KG1 (cell line): ENCODE results near the gene MAP7D2.
A peak's percentile ranks its signal among the peaks of the same experiment; 100 is the strongest.

Source experiments
- DNase-seq: peaks from one replicate; lab custom pipeline; 2025; lab: John Stamatoyannopoulos, UW

The MAP7D2 gene

DNA sequence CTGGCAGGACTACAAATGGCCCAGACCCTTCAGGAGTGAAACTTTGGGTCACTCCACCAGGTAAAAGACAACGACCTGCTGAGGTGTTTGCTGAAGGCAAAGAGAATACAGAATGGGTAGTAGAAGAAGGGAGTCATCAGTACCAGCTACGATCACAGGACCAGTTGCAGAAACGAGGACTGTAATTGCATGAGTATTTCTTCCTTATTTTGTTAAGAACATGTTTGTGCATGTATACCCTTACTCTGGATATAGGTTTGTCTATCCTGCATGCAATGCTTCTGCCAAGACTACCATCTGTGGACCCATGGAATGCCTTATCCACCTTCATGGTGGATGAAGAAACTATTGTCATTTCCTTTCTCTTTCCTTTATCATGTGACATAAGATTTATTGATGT, 77.7 kb downstream of the MAP7D2 start:
- DNase-seq, result no peak

DNA sequence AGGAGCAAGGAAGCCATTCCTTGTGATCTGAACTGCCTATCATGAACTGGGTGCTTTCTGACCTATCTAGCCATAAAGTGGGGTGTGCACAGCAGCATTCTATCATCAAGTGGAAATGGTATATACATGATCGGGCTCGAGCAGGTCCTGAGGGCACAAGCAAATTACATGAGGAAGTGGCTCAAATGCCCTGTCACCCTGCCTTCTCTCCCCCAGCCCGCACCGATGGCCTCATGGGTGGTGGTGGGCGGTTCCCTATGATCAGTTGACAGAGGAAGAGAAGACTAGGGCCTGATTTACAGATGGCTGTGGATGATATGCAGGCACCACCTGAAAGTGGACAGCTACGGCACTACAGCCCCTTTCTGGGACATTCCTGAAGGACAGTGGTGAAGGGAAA, 79.5 kb downstream of the MAP7D2 start:
- no peak for DNase-seq

DNA sequence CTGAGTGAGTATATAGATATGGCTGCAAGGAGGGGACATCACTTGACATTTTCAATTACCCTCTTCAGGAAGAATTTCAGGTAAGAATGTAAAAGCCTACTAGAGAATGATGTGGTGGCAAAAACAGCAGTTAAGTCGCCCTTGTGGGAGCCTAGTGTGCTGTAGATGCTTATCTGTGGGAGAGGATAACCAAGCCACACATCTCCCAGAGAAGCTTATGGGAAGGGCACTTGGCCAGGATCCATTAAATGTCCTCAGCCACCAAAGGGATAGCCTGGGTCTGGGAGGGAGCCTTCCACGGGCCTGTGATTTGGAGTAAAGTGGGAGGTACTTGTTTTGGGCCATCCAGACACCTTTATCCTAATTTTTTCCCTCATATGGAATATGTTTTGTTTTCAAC, 84.5 kb downstream of the MAP7D2 start:
- DNase-seq, result no peak

GRCh38 chrX:20029728-20030127, 87.0 kb downstream of the MAP7D2 start:
- DNase-seq, result no peak

- DNase-seq, result no peak
These were observed 88.1 kb downstream of the MAP7D2 start for GRCh38 chrX:20028588-20028987.

GRCh38 chrX:20026278-20026677, 90.4 kb downstream of the MAP7D2 start:
- DNase-seq, result no peak

DNA sequence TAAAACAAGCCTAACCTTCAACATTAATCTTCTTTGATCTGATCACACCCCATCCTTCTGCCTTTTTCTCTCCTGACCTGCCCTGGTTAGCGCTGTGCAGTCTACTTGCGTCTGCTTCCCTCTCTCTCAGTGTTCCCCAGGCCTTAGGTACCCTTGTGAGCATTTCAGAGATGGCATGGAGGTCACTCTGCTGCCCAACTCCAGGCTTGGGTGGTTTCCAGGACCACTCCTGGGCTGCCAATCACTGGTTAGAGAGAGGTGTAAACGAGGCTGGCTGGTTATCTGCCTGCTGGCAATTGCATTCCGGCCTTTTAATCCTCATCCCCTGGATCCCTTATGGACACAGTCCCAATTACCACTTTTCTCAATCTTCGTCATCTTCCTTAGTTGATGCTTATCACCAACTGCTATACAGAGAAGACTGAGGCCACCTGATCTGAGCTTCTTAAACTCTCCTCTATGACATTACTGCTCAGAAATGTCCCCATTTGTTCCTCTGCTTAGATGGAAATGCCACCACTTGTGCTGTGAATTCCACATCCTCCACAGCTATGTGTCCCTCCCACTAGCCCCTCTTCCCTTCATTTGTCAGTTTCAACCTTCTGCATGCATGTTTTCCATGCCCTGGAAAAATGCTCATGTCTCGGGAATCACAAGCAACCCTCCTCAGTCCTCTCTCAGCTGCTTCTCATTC, 96.9 kb downstream of the MAP7D2 start:
- no peak for DNase-seq

DNA sequence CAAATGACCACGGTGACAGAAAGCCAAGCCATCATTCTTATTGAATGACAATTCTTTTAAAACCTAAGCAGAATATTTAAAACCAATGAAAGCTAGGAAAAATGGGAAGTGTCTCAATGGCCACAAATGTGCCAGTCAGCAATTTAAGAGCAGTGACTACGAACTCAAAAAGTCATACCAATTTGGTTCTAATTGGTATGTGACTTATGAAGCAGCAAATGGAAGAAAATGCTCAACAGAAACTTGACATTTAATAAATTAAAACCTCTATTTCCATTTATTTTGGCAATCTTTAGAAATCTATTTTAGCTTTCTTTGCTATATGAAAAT, 100.1 kb downstream of the MAP7D2 start:
- DNase-seq, result no peak

DNA sequence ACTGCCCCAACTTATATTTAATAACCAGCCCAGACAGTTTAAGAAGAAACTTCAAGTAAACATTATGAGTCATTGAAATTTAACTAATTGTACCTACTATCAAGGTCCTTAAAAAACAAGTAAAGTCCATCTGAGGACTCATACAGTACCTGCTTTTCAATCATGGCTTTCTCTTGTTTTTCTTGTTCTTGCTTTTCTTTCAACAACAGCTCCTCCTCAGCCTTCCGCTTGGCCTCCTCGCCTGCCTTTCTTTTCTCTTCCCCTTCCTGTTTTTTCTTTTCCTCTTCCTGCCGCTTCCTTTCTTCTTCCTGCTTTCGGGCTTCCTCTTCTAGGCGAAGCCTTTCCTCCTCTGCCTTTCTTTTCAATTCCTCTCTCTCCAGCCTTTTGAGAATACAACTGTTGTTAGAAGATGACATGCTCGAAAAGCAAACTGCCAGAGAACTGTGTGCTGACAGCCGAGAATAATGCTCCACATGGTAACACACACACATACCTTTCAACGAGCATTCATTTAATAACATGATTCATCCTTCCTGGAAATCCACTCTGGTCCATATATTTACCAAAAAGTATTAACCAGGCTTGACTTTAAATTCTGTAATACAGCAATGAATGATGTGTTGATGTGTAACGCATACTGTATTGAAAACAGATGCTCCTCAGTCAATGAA, 100.6 kb downstream of the MAP7D2 start:
- no peak for DNase-seq

GRCh38 chrX:20015422-20015821, 101.3 kb downstream of the MAP7D2 start:
- DNase-seq, result no peak

DNA sequence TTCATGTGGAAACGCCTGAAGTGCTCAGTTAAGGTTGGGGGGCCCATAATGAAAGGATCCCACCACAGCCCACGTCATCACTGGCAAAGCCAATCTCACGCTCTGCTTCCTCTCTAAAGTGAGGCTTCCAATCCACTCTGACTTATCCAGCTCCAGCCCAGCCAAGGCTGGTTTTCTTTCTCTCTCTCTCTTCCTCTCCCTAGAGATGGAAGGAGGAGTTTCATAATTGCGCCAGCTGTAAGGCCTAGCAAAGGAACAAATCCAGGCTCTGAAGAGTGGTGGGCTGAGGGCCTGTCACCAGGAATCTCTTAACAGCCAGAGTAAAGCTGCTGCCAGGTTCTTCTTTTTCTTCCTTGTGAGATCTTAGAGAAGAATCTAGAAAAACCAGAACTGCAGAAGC, 105.1 kb downstream of the MAP7D2 start:
- no peak for DNase-seq

DNA sequence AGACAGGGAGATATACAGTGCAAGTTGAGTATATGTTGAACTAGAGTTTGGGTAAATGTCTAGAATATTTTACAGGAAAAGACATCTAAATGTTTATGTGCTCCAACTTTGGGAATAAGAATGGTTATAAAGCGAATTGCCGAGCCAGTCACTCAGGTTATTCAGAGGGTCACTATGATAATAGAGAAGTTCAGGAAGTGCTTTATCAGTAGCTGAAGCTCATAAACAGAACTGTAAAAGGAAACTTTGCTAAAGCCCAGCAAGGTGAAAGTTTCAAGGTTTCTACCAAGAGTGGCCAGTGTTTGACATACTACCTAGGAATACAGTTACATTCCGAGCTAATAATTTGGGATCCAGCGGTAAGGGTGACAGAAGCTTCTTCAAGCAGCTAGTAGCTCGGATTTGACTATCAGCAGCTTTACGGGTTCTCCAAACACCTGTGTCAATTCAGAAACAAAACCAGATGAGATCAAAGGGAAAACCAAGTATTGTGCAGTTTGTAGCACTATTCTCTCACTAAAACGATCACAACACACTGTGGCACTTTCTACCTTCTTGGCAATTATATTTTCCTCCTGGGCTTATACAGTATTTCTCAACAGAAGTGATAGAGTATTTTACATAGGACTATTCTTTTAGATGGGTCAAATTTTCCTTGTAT, 108.6 kb downstream of the MAP7D2 start:
- DNase-seq, result no peak

- no peak for DNase-seq
These were observed 110.8 kb downstream of the MAP7D2 start for GRCh38 chrX:20005883-20006282.

DNA sequence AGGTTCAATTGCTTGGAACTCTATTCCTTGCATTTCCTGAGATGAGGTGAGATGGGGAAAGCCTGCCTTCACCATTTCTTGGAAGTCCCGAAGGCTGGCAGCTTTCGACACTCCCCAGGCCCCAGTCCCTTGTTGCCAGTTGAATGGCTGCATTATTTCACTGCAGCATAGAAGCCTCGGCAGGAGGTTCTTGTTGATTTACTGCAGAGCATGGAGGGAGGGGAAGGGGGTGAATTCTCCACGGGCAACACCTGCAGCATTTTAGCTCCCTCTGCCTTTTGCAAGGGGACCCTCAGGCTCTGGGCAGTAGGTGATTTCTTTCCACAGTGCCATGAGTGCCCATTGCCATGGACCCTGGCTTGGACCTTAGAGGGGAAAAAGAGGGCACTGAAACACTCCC, 115.1 kb downstream of the MAP7D2 start:
- no peak for DNase-seq

DNA sequence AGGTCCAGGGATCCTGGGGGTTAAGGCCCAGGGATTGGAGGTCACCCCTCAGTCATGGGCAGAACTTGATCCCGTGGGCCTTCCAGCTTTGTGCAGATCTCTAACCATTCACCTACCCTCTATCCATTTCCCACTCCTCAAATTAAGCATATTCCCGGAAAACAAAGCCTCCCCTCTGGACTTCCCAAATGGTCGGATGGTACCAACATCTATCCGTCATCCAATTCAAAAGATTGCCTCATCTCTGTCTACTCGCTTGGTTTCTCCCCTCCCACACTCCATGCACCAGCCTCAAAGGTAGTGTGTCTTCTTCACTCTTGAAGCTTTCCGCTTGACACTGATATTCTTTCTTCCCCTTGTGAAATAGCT, 125.4 kb downstream of the MAP7D2 start:
- no peak for DNase-seq

DNA sequence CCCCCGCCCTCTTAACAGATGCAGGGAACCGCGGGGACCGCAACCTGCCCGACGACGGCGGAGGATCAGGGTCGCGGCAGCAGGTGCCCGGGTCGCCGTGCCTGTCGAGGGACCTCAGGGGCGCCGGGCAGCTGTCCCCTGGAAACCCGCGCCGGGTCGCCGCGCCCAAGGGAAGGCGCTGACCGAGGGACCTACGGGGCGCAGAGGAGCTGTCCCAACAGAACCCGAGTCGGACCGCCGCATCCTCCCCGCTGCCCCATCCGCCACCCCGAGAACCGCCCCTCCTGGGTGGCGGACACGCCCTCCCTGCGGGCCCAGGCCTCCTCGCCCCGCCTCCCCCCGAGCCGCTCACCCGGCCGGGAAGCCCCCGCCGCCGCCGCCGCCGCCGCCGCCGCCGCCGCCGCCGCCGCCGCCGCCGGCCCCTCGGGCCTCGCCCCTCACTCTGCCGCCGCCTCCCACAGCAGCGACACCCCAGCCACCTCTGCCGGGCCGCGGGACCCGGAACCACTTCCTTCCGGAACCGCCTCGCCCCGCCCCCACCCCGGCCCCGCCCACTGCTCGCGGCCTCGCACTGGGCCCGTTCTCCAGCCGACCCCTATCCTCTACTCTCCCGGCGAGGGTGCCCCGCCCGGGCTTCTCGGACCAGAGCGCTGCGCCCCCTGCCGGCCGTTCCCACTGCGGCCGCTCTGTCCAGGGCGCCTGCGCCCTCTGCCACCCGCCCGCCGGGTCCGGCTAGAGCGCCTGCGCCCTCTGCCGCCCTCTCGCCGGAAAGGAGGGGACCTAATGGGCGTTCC, 126.0 kb downstream of the MAP7D2 start, which contains the start of gene BCLAF3:
TSS of gene BCLAF3 (minus strand) at position 506 of the 794 bp plus-strand sequence. CDS start 20,797 bp downstream, outside the sequence.
- peak; percentile 50 for DNase-seq

DNA sequence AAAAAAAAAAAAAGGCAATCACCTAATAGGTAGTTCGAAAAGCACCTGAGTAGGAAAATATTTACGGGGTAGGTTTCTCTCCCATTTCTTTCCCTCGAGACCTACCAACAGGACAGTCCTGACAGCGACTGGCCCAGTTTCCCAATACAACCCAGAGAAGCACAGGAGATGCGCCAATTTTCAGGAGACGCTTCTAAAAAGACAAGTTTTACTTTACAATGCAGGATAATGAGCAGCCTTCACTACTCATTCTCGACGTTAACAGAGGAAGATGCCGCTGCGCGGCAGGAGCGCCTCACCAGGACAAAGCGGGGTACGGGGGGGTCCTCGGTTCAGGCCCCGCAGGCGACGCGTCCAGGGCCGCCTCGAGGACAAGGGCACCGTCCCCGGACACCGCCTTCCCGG, 126.6 kb downstream of the MAP7D2 start:
- no peak for DNase-seq

- DNase-seq, result no peak
These were observed 128.9 kb downstream of the MAP7D2 start for GRCh38 chrX:19987856-19988255.

GRCh38 chrX:19986531-19986930, 130.2 kb downstream of the MAP7D2 start:
- DNase-seq, result no peak

DNA sequence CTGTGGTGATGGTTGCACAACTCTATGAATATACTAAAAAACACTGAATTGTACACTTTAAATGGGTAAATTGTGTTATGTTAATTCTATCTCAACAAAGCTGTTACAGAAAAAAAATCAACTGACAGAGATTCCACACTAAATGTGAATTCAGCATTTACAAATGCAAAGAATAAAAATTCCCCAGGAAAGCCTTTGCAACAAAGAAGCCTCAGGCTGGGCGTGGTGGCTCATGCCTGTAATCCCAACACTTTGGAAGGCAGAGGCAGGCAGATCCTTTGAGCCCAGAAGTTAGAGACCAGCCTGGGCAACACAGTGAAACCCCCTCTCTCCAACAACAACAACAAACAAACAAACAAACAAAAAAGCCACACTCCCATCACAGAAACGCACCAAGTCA, 134.8 kb downstream of the MAP7D2 start:
- DNase-seq, result no peak

DNA sequence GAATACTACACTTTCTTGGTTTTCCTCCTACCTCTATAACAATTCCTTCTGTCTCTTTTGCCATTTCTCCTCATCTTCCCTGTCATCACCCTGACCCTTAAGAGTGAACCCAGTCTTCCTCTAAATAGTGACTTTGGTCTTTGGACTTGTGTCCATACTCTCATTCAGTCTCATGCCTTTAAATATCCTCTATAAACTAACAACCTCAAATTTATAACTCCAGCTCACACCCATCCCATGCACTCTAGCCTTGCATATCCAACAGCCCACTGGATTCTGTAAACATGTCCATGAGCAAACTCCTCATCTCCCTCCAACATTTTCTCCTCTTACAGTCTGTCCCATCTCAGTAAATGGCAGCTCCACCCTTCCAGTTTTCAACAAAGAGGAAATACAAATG, 140.9 kb downstream of the MAP7D2 start:
- no peak for DNase-seq

DNA sequence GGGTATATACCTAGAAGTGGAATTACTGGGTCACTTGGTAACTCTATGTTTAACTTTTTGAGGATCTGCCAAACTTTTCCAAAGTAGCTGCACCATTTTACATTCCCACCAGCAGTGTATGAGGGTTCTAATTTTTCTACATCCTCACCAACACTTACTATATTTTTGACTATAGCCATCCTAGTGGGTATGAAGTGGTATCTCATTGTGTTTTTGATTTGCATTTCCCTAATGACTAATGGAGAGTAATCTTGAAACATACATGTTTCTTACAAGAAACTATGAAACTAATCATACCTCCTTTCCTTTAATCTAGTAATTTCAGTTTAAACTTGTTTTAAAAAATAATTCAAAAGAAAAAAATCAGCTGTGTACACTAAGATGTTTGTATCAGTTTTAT, 143.7 kb downstream of the MAP7D2 start:
- no peak for DNase-seq

GRCh38 chrX:19968276-19968675, 148.4 kb downstream of the MAP7D2 start:
- no peak for DNase-seq
